AG10803 (cell line): ENCODE results near the gene VSIG10L2.

Experiments used
- DNase-seq: peaks from one replicate; pipeline ENCODE4 v3.0.0; 2010; ENCODE audit warnings: low read depth
- H3K4me3 ChIP-seq: 2 replicates; pipeline ENCODE4 v1.5.1; 2011; ENCODE audit warnings: mild to moderate bottlenecking, low read length, control low read depth
- TF ChIP-seq, protein P1 (sequence below): conservative IDR thresholded peaks from 2 replicates; pipeline ENCODE4 v1.5.1; 2011; ENCODE audit warnings: mild to moderate bottlenecking, low read length, control low read depth, inconsistent platforms

VSIG10L2 gene

DNA sequence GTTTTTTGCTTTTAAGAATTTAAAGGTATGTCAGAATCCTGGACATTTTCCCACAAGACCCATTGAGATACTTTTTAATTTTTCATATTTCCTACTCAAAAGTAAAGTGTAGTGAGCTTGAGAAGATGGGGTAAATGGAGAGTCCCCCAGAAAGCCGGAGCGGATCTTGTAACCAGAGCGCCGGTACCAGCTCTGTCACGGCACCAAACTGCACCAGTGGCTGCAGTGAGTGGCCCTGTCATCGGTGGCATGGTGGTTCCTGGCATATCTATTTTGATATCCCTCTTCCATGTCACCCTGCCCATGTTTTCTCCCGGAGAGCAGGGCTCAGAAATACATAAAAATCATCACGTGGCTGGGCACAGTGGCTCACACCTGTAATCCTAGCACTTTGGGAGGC is 22.2 kb upstream of the VSIG10L2 start:
- no peak overlapping the region for H3K4me3 ChIP-seq
- TF ChIP-seq, protein P1, sequence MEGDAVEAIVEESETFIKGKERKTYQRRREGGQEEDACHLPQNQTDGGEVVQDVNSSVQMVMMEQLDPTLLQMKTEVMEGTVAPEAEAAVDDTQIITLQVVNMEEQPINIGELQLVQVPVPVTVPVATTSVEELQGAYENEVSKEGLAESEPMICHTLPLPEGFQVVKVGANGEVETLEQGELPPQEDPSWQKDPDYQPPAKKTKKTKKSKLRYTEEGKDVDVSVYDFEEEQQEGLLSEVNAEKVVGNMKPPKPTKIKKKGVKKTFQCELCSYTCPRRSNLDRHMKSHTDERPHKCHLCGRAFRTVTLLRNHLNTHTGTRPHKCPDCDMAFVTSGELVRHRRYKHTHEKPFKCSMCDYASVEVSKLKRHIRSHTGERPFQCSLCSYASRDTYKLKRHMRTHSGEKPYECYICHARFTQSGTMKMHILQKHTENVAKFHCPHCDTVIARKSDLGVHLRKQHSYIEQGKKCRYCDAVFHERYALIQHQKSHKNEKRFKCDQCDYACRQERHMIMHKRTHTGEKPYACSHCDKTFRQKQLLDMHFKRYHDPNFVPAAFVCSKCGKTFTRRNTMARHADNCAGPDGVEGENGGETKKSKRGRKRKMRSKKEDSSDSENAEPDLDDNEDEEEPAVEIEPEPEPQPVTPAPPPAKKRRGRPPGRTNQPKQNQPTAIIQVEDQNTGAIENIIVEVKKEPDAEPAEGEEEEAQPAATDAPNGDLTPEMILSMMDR = no peak
- no peak for DNase-seq

DNA sequence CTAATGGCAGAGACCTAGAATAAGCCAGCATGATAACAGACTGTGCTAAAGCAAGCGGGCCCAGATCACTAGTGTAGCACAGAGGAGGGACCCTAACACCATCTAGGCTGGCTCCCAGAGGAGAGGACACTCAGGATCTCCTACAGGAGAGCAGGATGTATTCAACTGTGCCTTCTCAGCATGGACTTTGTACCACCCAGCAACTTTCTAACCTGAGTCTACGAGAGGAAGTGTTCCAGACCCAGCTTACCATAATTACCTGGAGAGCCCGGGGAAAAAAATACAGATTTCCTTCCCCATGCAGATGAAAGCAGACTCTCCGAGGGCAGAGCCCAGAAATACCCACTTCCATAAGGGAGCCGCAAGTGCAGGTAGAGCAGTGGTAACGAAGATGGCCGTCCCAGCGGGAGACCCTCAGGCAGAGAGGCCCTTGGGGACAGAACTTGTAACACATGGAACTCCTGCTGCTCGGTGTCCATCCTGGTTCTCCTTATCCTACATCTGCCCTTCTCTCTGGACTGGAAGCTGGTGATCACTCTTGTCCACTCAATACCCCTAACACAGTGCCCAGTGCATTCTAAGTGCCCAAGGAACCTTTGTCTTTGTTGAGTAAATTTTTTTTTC is 21.3 kb upstream of the VSIG10L2 start:
- TF ChIP-seq, protein P1 = no peak
- no peak overlapping the region for H3K4me3 ChIP-seq
- no peak for DNase-seq

DNA sequence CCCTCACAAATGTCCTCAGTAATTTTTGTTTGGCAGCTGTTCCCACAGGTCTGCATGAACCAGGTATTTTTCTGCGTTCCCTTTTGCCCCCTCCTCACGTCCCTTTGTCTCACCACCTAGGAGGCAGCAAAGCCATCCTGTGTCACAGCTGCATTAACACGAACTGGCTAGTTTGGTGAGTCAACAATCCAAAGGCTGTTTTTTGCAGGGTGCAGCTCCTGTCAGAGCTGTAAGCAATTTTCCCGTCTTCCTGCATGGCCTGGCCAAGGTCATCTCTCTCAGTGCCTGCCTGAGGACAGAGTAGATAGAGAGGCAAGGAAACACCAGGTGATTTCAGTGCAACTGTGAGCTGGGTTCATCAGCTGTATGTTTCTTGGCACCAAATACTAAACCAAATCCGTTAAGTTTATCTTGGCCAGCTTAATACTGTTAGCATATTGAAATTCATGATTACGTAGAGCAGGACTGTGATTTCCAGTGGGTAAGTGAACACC is 20.6 kb upstream of the VSIG10L2 start:
- TF ChIP-seq, protein P1 = no peak
- DNase-seq = no peak
- no peak overlapping the region for H3K4me3 ChIP-seq

DNA sequence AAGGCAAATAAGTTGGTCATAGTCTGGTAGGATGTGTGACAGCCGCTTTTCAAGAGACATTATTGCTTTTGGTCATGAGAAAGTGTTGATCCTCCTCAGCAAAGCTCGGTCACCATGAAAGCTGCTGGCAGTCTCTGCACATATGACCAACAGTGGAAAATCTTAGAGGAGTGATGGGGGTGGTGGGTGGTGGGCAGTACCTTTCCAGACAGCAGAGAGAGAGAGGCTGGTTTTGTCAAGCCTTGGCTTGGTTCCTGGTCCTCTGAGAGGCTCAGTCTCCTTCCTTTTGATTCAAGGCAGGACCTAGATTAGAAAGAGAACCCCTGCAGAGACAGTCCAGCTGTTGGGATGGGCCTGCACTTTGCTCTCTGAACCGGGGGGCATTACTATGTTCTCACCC is 20.0 kb upstream of the VSIG10L2 start:
- TF ChIP-seq, protein P1 = no peak
- no peak overlapping the region for H3K4me3 ChIP-seq
- no peak for DNase-seq

DNA sequence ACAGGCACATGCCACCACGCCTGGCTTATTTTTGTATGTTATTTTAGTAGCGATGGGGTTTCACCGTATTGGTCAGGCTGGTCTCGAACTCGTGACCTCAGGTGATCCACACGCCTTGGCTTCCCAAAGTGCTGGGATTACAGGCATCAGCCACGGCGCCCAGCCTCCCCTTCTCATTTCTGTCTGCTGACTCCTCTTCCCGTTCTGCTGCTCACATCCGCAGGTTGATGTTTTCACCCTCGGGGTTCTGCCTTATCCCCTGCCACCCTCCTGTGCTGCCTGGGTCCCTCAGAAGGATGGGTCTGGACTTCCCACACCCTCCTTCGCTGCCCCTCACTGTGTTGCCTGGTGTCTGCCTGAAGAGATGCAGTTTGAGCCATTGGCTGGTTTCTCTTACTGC is 19.2 kb upstream of the VSIG10L2 start:
- H3K4me3 ChIP-seq = no peak overlapping the region
- DNase-seq = no peak
- TF ChIP-seq, protein P1 = no peak

DNA sequence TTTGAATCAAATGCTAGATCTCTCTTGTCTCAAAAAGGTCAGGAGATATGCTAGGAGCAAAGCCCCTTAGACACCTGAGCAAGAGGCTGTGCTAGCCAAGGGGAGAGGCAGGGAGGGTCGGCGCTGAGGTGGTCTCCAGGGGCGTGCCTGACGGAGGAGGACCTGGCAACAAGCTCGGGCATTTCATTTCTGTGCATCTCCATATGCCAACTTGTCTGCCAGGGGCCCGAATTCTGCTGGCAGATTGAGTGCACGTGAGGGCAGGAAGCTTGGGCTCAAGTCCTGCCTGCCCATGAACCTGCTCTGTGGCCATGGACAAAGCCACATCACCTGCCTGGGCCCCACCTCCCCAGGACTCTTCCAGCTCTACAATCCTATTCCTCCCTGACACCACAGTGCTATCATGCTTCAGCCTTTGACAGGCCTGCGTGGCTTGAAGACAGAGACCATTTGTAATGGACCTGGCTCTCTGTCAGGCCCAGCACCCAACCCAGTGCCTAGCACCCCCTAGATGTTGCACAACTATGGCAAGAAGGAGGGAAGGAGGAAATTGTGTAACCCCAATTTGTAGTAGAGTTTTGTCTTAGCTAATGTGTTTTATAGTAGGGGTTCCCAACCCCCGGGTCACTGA is 16.3 kb upstream of the VSIG10L2 start:
- TF ChIP-seq, protein P1 = no peak
- no peak for DNase-seq
- no peak overlapping the region for H3K4me3 ChIP-seq

DNA sequence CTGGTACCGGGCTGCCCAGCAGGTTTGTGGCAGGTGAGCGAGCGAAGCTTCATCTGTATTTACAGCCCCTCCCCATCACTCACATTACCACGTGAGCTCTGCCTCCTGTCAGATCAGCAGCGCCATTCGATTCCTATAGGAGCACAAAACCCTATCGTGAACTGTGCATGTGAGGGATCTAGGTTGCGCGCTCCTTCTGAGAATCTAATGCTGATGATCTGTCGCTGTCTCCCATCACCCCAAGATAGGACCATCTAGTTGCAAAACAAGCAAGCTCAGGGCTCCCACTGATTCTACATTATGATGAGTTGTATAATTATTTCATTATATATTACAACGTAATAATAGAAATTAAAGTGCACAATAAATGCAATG is 15.8 kb upstream of the VSIG10L2 start:
- TF ChIP-seq, protein P1 = no peak
- no peak overlapping the region for H3K4me3 ChIP-seq
- DNase-seq = no peak
